Measurements from ENCODE around the gene SMPD2.
A peak's percentile ranks its signal among the peaks of the same experiment; 100 is the strongest.

SMPD2 gene

GRCh38 chr6:109428889-109429477 is 11.5 kb upstream of the SMPD2 start:
- Histone ChIP-seq H3K4me3 (ENCODE audit: low read length) (no peak overlapping the region), H3K27me3 (ENCODE audit: control insufficient read depth, insufficient read depth, low read length) (no peaks in the 10 kb centered on the region), H3K36me3 (ENCODE audit: control insufficient read depth, insufficient read depth, low read length) (no peaks in the 10 kb centered on the region), H3K9ac (ENCODE audit: low read length) (no peak overlapping the region), H3K4me1 (ENCODE audit: control insufficient read depth, insufficient read depth, low read length) (peaks cover 8% of the 10 kb centered on the region), H3K9me3 (ENCODE audit: control insufficient read depth, low read length) (no peaks in the 10 kb centered on the region)

- peaks cover 2% of the 10 kb centered on the region for H3K4me1 ChIP-seq (ENCODE audit: control insufficient read depth, insufficient read depth, low read length)
- H3K9ac ChIP-seq (ENCODE audit: low read length): no peak overlapping the region
- no peaks in the 10 kb centered on the region for H3K9me3 ChIP-seq (ENCODE audit: control insufficient read depth, low read length)
- H3K27me3 ChIP-seq (ENCODE audit: control insufficient read depth, insufficient read depth, low read length): no peaks in the 10 kb centered on the region
- no peak overlapping the region for H3K4me3 ChIP-seq (ENCODE audit: low read length)
- no peaks in the 10 kb centered on the region for H3K36me3 ChIP-seq (ENCODE audit: control insufficient read depth, insufficient read depth, low read length)
These were observed 11.0 kb upstream of the SMPD2 start for GRCh38 chr6:109429496-109429895.

GRCh38 chr6:109434456-109434855 is 6.1 kb upstream of the SMPD2 start:
- no peaks in the 10 kb centered on the region for H3K36me3 ChIP-seq (ENCODE audit: control insufficient read depth, insufficient read depth, low read length)
- no peak overlapping the region for H3K4me3 ChIP-seq (ENCODE audit: low read length)
- H3K9me3 ChIP-seq (ENCODE audit: control insufficient read depth, low read length): no peaks in the 10 kb centered on the region
- no peak overlapping the region for H3K9ac ChIP-seq (ENCODE audit: low read length)
- H3K27me3 ChIP-seq (ENCODE audit: control insufficient read depth, insufficient read depth, low read length): no peaks in the 10 kb centered on the region
- no peaks in the 10 kb centered on the region for H3K4me1 ChIP-seq (ENCODE audit: control insufficient read depth, insufficient read depth, low read length)

- Histone ChIP-seq H3K36me3 (ENCODE audit: control insufficient read depth, insufficient read depth, low read length) (no peaks in the 10 kb centered on the region), H3K27me3 (ENCODE audit: control insufficient read depth, insufficient read depth, low read length) (no peaks in the 10 kb centered on the region), H3K9me3 (ENCODE audit: control insufficient read depth, low read length) (no peaks in the 10 kb centered on the region), H3K9ac (ENCODE audit: low read length) (no peak overlapping the region), H3K4me1 (ENCODE audit: control insufficient read depth, insufficient read depth, low read length) (no peaks in the 10 kb centered on the region), H3K4me3 (ENCODE audit: low read length) (no peak overlapping the region)
These were observed 4.5 kb upstream of the SMPD2 start for GRCh38 chr6:109436041-109436440.

- Histone ChIP-seq H3K9ac (ENCODE audit: low read length) (peak overlapping the region; percentile 81), H3K9me3 (ENCODE audit: control insufficient read depth, low read length) (no peaks in the 10 kb centered on the region), H3K27me3 (ENCODE audit: control insufficient read depth, insufficient read depth, low read length) (no peaks in the 10 kb centered on the region), H3K36me3 (ENCODE audit: control insufficient read depth, insufficient read depth, low read length) (no peaks in the 10 kb centered on the region), H3K4me3 (ENCODE audit: low read length) (peak overlapping the region; percentile 48), H3K4me1 (ENCODE audit: control insufficient read depth, insufficient read depth, low read length) (peaks cover 17% of the 10 kb centered on the region)
These were observed 719 bp downstream of the SMPD2 start for GRCh38 chr6:109441069-109441816.

DNA sequence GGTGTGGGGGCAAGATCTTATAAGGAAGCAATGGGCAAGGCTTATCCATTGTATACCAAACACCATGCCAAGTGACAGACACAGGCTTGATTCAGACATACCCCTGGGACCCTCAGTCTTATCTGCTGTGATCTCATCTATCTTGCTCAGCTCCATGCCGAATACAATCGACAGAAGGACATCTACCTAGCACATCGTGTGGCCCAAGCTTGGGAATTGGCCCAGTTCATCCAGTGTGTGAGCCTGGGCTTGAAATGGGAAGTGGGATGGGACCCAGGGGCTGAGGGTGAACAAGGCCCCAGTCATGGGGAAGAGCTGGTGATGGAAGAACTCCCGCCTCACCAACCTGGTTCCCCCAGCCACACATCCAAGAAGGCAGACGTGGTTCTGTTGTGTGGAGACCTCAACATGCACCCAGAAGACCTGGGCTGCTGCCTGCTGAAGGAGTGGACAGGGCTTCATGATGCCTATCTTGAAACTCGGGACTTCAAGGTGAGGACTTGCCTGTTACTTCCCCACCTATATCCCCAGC is 1.9 kb downstream of the SMPD2 start:
- H3K9me3 ChIP-seq (ENCODE audit: control insufficient read depth, low read length): no peaks in the 10 kb centered on the region
- H3K9ac ChIP-seq (ENCODE audit: low read length): no peak overlapping the region
- no peaks in the 10 kb centered on the region for H3K36me3 ChIP-seq (ENCODE audit: control insufficient read depth, insufficient read depth, low read length)

DNA sequence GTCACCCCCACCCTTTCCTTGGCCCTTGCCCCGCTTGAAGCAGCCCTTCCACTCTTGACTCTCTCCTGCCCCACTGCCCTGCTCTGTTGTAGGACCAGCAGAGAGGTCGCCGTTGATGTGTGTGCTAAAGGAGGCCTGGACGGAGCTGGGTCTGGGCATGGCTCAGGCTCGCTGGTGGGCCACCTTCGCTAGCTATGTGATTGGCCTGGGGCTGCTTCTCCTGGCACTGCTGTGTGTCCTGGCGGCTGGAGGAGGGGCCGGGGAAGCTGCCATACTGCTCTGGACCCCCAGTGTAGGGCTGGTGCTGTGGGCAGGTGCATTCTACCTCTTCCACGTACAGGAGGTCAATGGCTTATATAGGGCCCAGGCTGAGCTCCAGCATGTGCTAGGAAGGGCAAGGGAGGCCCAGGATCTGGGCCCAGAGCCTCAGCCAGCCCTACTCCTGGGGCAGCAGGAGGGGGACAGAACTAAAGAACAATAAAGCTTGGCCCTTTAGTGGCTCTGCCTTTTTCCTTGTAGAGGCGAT is 3.0 kb downstream of the SMPD2 start:
- Histone ChIP-seq H3K4me1 (ENCODE audit: control insufficient read depth, insufficient read depth, low read length) (peaks cover 21% of the 10 kb centered on the region), H3K27me3 (ENCODE audit: control insufficient read depth, insufficient read depth, low read length) (no peaks in the 10 kb centered on the region), H3K4me3 (ENCODE audit: low read length) (no peak overlapping the region), H3K36me3 (ENCODE audit: control insufficient read depth, insufficient read depth, low read length) (no peaks in the 10 kb centered on the region), H3K9me3 (ENCODE audit: control insufficient read depth, low read length) (no peaks in the 10 kb centered on the region), H3K9ac (ENCODE audit: low read length) (no peak overlapping the region)

More for the DNA sequence above, 1.9 kb downstream of the SMPD2 start:
- H3K4me1 ChIP-seq (ENCODE audit: control insufficient read depth, insufficient read depth, low read length): peaks cover 21% of the 10 kb centered on the region
- H3K4me3 ChIP-seq (ENCODE audit: low read length): no peak overlapping the region
- no peaks in the 10 kb centered on the region for H3K27me3 ChIP-seq (ENCODE audit: control insufficient read depth, insufficient read depth, low read length)

- Histone ChIP-seq H3K27me3 (ENCODE audit: control insufficient read depth, insufficient read depth, low read length) (no peaks in the 10 kb centered on the region), H3K9ac (ENCODE audit: low read length) (no peak overlapping the region), H3K4me1 (ENCODE audit: control insufficient read depth, insufficient read depth, low read length) (peaks cover 21% of the 10 kb centered on the region), H3K9me3 (ENCODE audit: control insufficient read depth, low read length) (no peaks in the 10 kb centered on the region), H3K4me3 (ENCODE audit: low read length) (no peak overlapping the region), H3K36me3 (ENCODE audit: control insufficient read depth, insufficient read depth, low read length) (no peaks in the 10 kb centered on the region)
These were observed 4.9 kb downstream of the SMPD2 start for GRCh38 chr6:109445382-109445781.

DNA sequence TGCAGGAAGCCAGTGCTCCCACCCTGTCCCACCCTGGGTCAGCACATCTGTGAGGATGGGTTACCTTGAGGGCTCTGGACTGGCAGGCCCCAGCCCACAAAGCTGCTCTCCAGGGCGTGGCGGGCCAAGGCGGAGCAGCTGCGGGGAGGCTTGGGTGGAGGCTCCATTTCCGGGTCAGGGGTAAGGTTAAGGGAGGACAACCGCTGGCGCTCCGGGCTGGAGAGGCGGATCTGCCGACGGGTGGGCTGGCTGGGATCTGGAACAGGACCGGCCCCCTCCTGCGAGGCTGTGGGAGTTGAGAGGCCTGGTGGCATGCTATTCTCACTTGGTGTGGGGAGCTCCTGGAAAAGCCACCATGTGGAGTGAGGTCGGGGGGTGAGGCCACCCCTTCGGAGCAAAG is 5.5 kb downstream of the SMPD2 start:
- Histone ChIP-seq H3K9ac (ENCODE audit: low read length) (no peak overlapping the region), H3K27me3 (ENCODE audit: control insufficient read depth, insufficient read depth, low read length) (no peaks in the 10 kb centered on the region), H3K36me3 (ENCODE audit: control insufficient read depth, insufficient read depth, low read length) (no peaks in the 10 kb centered on the region), H3K4me3 (ENCODE audit: low read length) (no peak overlapping the region), H3K4me1 (ENCODE audit: control insufficient read depth, insufficient read depth, low read length) (peaks cover 21% of the 10 kb centered on the region), H3K9me3 (ENCODE audit: control insufficient read depth, low read length) (no peaks in the 10 kb centered on the region)

GRCh38 chr6:109446541-109446940 is 6.0 kb downstream of the SMPD2 start:
- Histone ChIP-seq H3K36me3 (ENCODE audit: control insufficient read depth, insufficient read depth, low read length) (no peaks in the 10 kb centered on the region), H3K9me3 (ENCODE audit: control insufficient read depth, low read length) (no peaks in the 10 kb centered on the region)

GRCh38 chr6:109447087-109447486 is 6.6 kb downstream of the SMPD2 start:
- no peak overlapping the region for H3K9ac ChIP-seq (ENCODE audit: low read length)
- H3K36me3 ChIP-seq (ENCODE audit: control insufficient read depth, insufficient read depth, low read length): peaks cover under 1% of the 10 kb centered on the region
- H3K4me3 ChIP-seq (ENCODE audit: low read length): no peak overlapping the region
- H3K27me3 ChIP-seq (ENCODE audit: control insufficient read depth, insufficient read depth, low read length): no peaks in the 10 kb centered on the region
- peaks cover 12% of the 10 kb centered on the region for H3K4me1 ChIP-seq (ENCODE audit: control insufficient read depth, insufficient read depth, low read length)
- H3K9me3 ChIP-seq (ENCODE audit: control insufficient read depth, low read length): no peaks in the 10 kb centered on the region

More at GRCh38 chr6:109446541-109446940, 6.0 kb downstream of the SMPD2 start:
- no peaks in the 10 kb centered on the region for H3K27me3 ChIP-seq (ENCODE audit: control insufficient read depth, insufficient read depth, low read length)
- H3K9ac ChIP-seq (ENCODE audit: low read length): no peak overlapping the region
- peaks cover 17% of the 10 kb centered on the region for H3K4me1 ChIP-seq (ENCODE audit: control insufficient read depth, insufficient read depth, low read length)
- no peak overlapping the region for H3K4me3 ChIP-seq (ENCODE audit: low read length)

DNA sequence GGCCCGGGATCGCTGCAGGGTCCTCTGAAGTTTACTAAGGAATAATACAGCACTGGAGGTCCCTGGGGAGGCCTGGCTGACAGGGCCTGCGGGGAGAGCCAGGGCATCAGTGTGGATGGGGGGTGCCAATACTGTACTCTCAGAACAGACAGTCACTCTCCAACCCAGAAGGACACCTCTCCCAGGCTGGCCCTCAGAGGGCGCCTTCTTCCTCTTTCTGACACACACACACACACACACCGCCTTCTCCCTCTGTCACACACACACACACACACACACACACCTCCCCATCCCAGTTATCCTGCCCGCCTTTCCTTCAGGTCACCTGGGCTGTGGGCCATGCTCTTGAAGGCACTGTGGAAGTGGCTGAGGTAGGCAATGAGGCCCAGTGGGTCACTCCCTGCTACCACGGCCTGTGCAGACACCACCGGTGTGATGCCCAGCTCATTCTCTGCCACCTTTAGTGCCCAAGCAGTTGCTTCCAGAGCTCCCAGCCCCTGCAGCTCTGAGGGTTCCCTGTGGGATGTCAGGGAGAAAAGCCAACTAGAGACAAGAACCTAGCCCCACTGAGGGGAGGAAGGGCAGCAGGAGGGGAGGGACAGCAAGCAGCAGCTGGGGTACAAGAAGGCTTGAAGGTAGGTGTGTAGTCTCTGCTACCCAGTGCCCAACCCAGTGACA is 7.5 kb downstream of the SMPD2 start:
- Histone ChIP-seq H3K36me3 (ENCODE audit: control insufficient read depth, insufficient read depth, low read length) (peaks cover 4% of the 10 kb centered on the region), H3K9ac (ENCODE audit: low read length) (no peak overlapping the region), H3K4me1 (ENCODE audit: control insufficient read depth, insufficient read depth, low read length) (peaks cover 9% of the 10 kb centered on the region), H3K27me3 (ENCODE audit: control insufficient read depth, insufficient read depth, low read length) (no peaks in the 10 kb centered on the region), H3K4me3 (ENCODE audit: low read length) (no peak overlapping the region), H3K9me3 (ENCODE audit: control insufficient read depth, low read length) (no peaks in the 10 kb centered on the region)
